Measurements from ENCODE around the gene SLC11A1.

Gene SLC11A1

DNA sequence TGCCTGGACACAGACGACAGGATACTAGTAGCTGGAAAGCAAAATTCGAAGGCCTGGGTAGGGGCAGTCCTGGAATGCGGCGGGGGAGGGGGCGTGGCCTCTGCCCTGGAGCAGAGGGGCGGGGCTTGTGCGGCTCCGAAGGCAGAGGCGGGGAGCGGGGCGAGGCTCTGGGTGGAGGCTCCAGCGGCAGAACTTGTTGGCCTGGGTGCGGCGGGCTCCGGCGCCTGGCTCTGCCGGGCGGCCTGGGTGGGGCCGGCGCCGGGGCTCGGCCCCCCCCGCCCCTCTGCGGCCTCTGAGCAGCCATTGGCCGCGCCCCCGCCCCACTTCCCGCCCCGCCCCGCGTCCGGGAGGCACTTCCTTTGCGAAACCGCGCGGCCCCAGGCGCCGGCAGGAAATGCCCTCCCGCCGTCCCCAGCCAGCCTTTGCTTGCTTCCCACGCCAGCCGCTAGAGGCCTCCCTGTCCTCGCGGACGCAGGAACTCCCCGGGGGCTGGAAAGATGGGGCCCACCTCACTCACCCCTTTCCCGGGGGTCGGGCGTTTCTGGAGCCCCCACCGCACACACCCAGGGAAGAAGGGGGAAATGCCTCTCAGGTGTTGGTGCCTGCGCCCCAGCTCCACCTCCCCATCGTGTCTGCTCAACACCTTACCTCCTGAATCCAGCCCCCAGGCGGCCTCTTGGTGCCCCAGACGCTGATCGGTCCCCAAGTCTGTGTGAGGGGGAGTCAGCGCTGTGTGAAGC, 24.3 kb downstream of the SLC11A1 start:
- FAIRE-seq = no peak

DNA sequence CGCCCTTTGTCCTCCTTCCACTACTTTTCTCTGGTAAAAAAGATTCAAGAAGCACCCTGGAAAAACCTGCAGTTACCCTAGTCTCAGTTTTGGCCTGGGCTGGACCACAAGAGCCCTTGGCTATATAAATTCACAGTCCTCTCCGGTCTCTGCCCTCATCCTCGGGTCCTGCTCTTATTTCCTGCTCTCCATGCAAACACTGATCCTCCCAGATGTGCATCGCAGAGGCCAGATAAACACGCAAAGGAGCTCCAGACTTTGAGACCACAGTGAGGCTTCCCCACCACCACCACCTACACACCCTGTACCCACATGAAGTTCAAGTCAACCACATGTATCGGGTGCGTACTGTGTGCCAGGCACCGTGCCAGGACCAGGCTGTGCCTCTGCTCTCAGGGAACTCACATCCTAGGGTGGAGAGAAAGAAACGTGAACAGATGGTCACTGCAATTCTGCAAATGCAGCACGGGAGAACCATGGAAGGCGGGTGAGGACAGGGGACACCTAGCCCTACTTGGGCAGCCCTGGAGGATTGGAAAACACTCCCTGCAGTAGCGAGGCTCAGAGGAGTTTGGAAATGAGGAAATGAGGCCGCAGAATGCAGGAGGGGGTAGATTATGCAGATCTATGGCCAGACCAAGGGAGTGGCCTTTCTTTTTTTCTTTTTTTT, 25.0 kb downstream of the SLC11A1 start:
- FAIRE-seq = no peak

DNA sequence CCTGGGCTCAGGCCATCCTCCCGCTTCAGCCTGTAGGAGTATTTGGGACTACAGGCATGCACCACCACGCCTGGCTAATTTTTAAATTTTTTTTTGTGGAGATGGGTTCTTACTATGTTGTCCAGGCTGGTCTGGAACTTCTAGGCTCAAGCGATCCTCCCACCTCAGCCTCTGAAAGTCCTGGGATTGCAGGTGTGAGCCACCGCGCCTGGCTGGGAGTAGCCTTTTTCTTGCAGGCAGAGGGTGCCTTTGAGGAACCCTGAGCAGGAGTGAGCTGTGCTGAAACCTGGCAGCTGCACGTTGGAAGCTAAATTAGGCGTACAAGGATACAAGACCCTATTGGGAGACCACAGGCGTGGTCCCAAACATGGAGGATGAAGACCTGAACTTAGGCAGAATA, 25.6 kb downstream of the SLC11A1 start:
- FAIRE-seq = no peak

DNA sequence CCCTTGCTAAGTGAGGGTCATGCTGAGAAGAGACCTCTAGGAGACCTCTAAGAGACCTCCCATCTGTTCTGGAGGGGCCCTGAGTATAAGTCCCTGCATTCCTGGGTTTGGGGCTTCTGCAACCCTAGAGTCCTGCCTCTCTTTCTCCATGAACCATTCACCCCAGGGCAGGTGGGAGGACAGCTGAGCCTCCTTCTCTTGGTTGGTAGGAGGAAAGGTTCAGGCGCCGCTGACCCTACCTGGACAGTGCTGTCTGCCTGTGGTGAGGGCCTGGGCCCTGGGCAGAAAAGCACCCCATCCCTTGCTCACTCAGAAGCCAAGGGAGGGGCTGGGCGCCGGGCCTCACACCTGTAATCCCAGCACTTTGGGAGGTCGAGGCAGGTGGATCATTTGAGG, 36.2 kb downstream of the SLC11A1 start:
- FAIRE-seq = no peak

DNA sequence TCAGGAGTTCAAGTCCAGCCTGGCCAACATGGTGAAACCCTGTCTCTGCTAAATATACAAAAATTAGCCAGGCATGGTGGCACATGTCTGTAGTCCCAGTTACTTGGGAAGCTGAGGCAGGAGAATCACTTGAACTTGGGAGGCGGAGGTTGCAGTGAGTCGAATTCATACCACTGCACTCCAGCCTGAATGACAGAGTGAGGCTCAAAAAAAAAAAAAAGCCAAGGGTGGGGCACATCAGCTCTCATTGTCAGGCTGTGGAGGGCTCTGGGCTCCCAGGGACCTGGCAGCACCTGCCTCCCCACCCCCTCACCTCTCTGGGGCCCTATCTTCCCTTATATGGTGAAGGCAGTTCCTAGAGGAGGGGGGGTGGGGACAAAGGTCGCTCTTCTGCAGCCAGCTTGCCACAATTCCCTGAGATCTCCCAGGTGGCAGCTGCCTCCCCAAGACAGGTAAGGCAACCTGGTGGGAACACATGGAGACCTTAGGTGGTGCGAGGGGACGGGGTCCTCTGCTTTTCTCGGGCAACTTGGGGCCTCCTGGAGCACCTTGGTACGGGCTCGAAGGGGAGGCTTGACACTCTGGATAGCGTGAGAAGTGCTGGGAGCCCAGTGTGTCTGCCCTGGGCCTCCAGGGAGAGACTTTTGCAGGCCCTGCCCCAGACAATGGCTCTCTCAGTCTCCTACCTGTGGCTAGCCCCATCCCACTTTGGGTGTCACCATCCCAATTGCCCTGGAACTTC, 36.8 kb downstream of the SLC11A1 start, which contains the start of gene VIL1:
Gene VIL1, plus strand, starts transcription at position 407 of the 742 bp plus-strand sequence. CDS start 4,656 bp downstream, outside the sequence.
- no peak for FAIRE-seq

DNA sequence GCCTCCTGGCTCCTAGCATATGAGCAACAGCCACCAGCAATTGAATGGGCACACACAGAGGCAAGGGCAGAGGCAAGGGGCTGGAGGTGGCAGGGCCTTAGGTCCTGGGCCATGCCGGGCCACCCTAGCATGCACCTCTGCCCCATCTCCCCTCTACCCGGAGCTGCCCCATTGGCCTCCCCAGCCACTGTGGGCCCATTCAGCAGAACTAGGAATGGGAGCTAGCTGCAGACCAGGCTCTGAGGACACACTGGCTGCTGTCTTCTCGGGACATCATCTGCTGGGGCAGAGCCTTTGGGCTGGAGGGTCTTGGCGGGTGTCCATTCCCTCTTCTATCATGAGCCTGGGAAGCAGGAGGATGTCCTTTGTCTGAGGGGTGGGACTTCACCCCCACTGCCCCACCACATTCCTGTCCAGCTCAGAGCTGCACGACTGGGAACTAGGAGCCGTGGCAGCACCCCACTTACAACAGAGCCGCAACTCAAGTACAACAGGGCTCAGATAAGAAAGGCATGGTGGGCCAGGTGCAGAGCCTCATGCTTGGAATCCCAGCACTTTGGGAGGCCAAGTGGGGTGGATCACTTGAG, 37.6 kb downstream of the SLC11A1 start:
- no peak for FAIRE-seq

DNA sequence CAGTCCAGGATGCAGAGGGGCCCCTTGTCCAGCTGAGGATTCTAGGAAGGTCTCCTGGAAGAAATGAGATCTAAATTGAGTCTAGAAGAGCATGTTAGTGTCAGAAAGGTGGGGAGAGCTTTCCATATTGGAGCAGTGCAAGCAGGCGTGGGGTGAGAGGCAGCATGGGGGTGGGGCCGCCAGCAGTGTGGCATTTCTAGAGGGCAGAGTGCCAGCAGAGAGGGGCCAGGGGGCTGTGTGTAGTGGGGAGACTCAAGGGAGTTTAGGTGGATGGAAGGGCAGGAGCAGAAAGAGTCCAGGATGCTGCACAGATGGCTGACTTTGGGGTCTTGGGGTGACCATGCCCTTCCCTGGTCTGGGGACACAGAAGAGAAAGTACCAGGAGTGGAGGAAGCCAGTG, 39.0 kb downstream of the SLC11A1 start:
- no peak for FAIRE-seq

DNA sequence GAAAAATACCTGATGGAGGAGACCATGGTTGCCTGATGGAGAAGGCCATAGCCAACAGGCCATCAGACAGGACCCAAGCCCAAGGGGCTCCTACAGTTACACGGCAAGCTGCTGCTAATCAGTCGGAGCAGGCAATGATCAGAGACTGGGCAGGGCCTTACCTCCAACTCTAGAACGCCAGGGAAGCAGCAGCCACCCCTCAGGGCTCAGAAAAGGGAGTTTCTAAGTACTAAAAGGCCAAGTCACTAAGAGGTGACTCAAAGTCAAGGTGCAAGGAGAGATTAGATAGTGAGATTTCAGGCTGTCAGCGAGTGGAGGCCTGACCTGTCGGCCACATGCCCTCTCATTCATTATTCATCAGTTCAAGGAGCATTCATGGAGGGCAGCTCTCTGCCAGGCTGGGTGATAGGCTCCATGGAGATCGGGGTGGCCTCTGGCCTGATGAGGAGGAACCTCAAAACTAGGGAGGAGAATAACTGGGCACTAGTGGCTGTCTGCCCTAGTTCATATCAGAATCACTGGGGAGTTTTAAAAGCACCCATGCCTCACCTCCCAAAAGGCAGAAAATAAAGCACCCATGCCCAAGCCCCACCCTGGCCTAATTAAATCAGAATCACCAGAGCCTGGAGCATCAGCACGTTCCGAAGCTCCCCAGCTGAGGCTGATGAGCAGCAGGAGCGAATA, 40.5 kb downstream of the SLC11A1 start:
- no peak for FAIRE-seq

DNA sequence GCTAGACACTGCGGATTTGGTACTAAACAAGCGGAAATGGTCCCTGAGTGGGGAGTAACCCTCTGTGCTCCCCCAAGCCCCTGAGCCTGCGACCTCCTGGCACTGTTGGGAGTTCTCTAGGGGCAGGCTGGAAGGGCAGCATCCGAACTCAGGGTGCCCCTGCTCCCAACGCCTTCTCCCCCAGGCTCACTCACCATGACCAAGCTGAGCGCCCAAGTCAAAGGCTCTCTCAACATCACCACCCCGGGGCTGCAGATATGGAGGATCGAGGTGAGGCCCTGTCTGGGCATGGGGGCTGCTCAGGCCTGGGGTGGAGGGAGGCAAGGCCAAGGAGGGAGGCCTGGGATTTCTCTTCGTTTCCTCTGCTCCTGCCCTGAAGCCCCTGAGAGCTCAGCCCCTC, 41.5 kb downstream of the SLC11A1 start:
- no peak for FAIRE-seq

DNA sequence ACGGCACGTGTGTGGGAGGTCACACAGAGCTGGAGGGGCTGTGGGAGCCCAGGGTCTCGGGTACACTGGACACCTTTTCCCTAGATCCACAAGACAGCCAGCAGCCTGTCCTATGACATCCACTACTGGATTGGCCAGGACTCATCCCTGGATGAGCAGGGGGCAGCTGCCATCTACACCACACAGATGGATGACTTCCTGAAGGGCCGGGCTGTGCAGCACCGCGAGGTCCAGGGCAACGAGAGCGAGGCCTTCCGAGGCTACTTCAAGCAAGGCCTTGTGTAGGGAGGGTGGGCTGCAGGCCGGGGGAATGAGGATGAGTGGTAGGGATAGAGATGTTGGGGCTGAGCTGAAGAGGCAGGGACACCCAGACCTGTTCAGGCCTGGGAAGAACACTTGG, 43.5 kb downstream of the SLC11A1 start:
- no peak for FAIRE-seq

DNA sequence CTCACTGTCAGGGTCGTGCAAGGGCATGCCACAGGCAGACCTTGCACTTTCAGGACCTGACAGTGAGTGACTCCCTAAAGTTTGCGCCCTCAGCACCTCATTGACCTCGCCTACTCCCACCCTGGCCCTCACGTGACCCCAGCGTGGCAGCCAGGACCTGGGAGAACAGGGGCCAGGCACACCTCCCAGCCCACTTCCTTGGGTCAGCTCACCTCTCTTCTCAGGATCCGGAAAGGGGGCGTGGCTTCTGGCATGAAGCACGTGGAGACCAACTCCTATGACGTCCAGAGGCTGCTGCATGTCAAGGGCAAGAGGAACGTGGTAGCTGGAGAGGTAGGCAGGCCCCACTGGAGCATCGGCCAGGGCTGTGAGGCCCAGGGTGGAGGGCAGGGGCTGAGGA, 45.7 kb downstream of the SLC11A1 start:
- no peak for FAIRE-seq

DNA sequence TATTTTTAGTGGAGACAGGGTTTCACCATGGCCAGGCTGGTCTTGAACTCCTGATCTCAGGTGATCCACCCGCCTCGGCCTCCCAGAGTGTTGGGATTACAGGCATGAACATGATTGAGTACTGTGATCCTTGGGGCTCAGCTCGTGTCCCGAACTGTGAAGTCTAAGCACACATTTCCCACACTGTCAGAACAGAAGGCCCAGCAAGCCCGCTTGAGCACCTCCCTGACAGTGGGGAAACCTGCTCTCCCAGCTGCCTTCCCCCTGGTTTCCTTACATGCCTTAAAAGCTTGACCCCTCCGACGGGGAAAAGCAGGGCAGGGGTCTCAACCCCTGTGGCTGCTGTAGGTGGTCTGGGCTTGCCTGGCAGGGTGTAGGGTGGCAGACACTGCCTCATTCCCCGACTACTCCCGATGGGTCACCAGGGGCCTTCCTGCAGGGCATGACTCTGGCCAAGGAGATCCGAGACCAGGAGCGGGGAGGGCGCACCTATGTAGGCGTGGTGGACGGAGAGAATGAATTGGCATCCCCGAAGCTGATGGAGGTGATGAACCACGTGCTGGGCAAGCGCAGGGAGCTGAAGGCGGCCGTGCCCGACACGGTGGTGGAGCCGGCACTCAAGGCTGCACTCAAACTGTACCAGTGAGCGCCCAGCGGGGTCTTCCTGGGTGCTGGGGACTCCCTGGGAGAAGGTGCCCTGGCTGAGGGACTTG, 46.9 kb downstream of the SLC11A1 start:
- FAIRE-seq = no peak

DNA sequence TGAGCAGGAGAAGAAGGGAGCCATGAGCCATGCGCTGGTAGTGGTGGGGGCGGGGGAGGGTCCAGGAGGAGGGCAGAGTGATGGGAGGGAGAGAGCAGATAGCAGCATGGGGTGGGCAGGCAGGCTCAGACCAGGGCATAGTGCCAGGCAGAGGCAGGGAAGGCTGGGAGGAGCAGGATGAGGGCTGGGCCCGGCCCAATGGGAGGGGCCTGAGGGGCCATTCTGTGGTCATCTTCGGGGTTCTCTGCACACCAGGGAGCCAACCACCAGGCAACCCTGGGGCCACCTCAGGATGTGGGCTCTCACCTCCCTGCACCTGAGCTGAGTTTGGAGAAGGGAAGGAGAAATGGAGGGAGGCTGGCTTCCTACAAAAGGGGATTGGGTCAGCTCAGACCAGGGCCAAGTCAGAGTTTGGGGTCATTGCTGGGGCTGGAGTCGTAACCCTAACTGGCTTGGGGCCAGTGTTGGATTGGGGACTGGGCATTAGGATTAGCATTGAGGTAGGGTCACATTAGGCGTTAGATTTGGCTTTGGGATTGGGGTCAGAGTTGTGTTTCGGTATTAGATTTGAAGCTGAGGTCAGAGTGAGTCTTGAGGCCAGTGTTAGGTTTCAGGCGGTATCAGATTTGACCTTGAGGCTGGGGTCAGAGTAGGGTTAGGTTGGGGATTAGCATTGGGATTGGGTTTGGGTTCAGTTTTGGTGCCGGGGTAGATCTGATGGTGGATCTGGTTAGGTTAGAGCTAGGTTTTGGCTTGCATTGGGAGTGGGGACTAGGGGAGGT, 48.0 kb downstream of the SLC11A1 start:
- FAIRE-seq = no peak

DNA sequence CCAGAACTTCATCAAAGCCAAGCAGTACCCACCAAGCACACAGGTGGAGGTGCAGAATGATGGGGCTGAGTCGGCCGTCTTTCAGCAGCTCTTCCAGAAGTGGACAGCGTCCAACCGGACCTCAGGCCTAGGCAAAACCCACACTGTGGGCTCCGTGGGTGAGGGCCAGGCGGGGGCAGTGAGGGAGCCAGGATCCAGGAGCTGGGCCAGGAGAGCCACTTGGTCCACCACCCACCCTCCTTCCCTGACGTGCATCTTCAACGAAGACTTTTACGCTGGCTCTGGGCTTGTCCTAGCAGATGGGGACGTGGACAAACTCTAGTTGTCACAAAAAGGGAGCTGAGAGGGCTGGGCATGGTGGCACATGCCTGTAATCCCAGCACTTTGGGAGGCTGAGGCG, 48.6 kb downstream of the SLC11A1 start:
- FAIRE-seq = no peak

DNA sequence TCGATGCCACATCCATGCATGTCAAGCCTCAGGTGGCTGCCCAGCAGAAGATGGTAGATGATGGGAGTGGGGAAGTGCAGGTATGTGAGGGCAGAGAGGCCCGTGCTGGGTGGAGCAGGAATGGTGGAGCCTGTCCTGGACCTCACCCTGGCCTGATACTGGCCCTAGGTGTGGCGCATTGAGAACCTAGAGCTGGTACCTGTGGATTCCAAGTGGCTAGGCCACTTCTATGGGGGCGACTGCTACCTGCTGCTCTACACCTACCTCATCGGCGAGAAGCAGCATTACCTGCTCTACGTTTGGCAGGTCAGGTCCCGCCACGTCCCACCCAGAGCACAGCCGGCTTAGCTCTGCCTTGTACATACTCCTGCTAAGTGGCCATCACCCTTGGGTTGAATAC, 49.8 kb downstream of the SLC11A1 start:
- FAIRE-seq = no peak

DNA sequence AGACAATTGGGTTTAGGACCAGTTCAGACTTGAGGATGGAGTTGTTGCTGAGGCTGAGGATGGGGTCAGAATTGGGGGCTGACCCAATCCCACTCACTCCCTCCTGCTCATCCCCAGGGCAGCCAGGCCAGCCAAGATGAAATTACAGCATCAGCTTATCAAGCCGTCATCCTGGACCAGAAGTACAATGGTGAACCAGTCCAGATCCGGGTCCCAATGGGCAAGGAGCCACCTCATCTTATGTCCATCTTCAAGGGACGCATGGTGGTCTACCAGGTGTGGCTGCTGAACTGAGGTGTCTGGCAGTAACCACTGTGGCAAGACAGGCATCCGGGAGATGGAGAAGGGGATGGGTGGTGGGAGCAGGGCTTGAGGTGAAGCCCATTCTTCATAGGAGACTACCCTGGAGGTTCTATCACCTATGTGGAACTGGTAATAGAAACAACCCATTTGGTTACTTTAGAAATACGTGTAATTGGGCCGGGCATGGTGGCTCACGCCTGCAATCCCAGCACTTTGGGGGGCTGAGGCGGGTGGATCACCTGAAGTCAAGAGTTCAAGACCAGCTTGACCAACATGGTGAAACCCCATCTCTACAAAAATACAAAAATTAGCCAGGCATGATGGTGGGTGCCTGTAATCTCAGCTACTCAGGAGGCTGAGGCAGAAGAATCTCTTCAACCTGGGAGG, 50.7 kb downstream of the SLC11A1 start:
- no peak for FAIRE-seq

DNA sequence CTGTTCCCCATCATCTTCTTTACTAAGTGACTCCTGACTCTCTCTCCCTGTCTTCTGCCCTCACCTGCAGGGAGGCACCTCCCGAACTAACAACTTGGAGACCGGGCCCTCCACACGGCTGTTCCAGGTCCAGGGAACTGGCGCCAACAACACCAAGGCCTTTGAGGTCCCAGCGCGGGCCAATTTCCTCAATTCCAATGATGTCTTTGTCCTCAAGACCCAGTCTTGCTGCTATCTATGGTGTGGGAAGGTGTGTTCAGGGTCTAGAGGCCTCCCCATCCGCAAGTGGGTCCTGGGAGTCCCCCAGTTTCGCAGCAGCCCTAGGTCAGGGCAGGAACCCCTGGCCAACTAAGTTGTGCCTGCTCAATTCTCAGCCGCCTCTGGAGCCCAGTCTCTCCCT, 52.4 kb downstream of the SLC11A1 start:
- FAIRE-seq = no peak

DNA sequence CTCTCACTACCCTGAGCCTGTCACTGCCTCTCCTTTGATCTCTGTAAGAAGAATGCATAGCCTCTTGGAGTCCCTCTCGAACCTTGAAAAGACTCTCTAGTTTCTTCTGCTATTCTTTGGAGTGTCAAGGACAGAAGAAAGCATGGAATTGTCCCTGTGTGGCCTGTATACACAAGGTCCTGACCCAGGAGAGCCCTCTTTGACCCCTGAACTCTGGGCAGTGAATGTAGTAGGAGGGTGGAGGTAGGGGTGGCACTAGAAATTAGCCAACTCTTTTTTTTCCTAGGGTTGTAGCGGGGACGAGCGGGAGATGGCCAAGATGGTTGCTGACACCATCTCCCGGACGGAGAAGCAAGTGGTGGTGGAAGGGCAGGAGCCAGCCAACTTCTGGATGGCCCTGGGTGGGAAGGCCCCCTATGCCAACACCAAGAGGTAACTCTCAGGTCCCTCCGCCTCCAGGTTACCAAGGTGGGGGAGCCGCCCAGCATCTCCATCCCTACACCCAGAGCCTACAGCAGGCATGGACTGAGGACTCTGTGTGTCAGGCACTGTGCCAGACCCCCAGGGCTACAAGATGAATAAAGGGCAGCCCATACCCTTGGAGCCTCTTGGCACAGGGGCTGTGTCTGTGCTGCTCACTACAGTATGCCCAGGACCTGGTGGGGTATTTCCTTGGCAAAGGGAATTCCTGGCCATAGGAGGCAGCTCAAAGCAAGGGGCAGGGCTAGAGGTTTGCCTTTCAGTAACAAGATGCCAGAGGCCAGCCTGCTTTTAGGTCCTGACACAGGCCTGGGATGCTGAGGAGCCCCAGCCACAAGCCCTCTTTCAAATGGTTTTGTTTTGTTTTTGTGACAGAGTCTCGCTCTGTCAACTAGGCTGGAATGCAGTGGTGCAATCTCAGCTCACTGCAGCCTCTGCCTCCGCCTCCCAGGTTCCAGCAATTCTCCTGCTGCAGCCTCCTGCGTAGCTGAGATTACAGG, 53.2 kb downstream of the SLC11A1 start:
- FAIRE-seq = no peak

DNA sequence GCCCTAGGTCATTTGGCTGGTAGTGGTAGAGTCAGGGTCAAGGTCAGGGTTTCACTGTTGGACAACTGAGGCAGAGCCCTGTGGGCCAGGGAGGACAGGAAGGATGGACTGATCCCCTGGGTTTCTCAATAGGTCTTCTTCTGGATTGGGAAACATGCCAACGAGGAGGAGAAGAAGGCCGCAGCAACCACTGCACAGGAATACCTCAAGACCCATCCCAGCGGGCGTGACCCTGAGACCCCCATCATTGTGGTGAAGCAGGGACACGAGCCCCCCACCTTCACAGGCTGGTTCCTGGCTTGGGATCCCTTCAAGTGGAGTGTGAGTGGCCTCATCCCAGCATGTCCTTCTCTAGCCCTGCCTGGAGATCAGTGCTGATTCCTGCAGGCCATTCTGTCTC, 54.9 kb downstream of the SLC11A1 start:
- FAIRE-seq = no peak

DNA sequence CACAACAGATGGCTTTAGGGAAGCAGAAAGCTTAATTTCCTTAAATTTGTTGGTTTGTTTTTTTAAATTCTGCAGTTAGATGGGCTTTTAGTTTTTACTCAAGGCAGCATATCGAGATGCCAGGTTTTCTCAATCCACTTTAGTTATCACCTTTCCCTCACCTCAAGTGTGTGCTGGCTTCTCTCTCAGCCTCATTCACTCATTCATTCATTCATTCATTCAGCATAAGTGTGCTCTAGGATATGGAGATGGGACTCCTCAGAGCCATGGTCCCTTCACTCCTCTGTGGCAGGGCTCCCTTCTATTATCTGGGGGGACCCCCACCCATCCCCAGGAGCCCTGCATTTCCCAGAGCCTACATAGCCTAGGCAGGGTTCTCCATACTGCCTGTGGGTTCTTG, 55.9 kb downstream of the SLC11A1 start:
- no peak for FAIRE-seq

Measured in islet of Langerhans (tissue), 1 donor.